DLD1 (cell line): ENCODE results near the gene ROBO1.
"Not testable (repeated sequence)": the region's sequence is repeated elsewhere in the genome, so short reads cannot be mapped to it uniquely, and the experiment has no call there.

Source experiments
- in situ Hi-C: cut with HindIII; loops from 2 replicates; pipeline ENCODE4 v1.10.0; 2017; ENCODE audit warnings: low sequenced_read_pairs

Gene ROBO1

GRCh38 chr3:79767905-79768267 is at the start of gene ROBO1:
ROBO1 (minus strand) TSS chr3:79767998.
- in situ Hi-C loops, result no loop called here

- in situ Hi-C loops, result no loop called here
These were observed 49.4 kb upstream of the ROBO1 start for GRCh38 chr3:79817224-79817623.

GRCh38 chr3:79815478-79815877 is 47.7 kb upstream of the ROBO1 start:
- in situ Hi-C loops, result no loop called here

- in situ Hi-C loops, result no loop called here
These were observed 42.8 kb upstream of the ROBO1 start for GRCh38 chr3:79810581-79810980.

DNA sequence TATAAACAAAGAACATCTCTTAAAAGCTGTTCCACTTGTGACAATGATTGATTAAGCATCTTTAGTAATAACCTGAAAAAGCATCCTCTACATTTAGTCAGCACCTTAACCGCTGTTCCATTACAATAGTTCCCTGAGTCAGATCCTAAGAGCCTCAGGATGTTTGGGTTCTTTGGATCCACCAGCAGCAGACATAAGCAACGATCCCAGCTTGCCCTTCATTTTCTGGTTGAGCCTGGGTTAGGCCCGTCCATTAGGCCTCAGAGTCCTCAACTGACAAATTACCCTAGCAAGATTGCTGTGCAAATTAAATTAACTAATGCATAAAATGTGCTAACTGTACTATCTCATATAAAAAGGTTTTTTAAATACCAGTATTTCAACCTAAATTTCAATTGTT is 42.3 kb upstream of the ROBO1 start:
- in situ Hi-C loops, result no loop called here

- in situ Hi-C loops, result no loop called here
These were observed 41.3 kb upstream of the ROBO1 start for GRCh38 chr3:79809106-79809505.

DNA sequence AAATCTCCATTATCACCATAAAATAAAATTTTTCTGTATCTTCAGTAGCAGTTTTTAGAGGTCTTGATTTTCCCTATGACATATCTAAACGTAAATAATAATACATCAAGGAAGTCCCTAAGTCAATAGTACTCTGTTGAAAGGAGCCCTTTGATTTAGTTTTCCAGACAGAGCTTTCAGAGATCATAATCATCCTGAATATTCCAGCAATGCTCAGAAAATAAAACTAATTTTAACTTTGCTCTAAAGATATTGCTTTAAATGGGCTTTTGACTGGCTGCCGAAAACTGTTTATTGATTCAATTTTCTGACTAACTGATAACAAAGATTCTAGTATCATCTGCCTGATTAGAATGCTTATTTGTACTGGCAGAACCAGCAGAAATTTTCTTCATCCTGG is 40.7 kb upstream of the ROBO1 start:
- in situ Hi-C loops, result no loop called here

GRCh38 chr3:79790177-79790576 is 22.4 kb upstream of the ROBO1 start:
- in situ Hi-C loops, result not testable (repeated sequence)

GRCh38 chr3:79773291-79773690 is 5.5 kb upstream of the ROBO1 start:
- in situ Hi-C loops, result no loop called here

GRCh38 chr3:79769229-79769628 is 1.4 kb upstream of the ROBO1 start:
- in situ Hi-C loops, result no loop called here

- in situ Hi-C loops, result no loop called here
These were observed 449 bp downstream of the ROBO1 start for GRCh38 chr3:79767194-79767904.

- in situ Hi-C loops, result no loop called here
These were observed 1.2 kb downstream of the ROBO1 start for GRCh38 chr3:79766496-79767193.

DNA sequence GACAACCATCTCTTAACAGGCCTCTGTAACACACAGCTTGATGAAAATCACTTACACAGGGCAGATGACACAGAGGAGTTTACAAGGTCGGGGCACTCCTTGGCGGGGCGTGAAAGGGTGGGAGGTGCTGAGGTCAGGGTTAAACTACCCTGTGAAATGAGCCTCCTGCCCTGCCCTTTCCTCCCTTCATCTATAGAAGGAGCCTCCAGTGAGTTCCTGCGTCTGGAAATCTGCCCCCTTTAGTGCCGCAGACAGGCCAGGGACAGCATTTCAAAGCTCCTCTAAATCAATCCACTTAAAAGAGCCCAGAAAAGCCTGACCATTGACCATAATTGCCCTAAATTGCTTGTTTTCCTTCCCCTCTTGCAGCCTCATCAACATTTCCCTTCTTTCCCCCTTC is 1.9 kb downstream of the ROBO1 start:
- in situ Hi-C loops, result no loop called here

GRCh38 chr3:79761441-79761840 is 6.4 kb downstream of the ROBO1 start:
- in situ Hi-C loops, result no loop called here

DNA sequence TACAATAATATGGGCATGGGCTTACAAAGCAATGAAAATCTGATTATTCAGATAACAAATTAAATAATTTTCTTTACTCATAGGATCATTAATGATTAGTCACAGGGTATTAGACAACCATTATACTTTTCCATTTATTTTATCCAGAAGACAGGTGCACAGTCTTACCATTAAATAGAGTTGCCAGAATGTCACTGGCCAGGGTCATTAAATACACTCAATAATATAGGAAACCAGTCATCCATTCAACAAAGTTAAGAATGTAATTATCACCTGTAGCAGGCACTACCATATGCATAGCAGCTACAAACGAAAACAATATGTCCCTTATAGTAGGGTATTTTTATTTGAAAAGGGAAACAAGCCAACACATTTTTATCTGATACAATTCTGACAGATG is 16.1 kb downstream of the ROBO1 start:
- in situ Hi-C loops, result no loop called here

DNA sequence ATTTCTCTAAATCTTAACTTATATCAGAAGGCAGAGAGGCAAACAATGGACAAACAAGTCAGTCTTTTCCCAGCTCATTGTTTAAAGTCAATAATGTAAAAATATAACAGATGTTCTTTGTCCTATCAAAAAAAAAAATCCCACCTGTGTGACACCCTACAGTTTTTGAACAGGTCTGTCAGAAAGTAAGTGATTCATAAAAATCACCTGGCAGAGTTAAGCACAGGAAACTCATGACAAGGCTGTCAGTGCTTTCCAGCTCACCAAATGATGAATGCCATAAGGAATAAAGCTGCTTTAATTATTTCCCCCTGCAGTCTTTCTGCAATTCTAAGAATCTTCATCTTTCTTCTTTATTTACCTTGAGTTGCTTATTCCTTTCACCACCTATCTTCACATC is 30.3 kb downstream of the ROBO1 start:
- in situ Hi-C loops, result no loop called here

GRCh38 chr3:79729096-79729495 is 38.7 kb downstream of the ROBO1 start:
- in situ Hi-C loops, result no loop called here

- in situ Hi-C loops, result no loop called here
These were observed 41.0 kb downstream of the ROBO1 start for GRCh38 chr3:79726786-79727185.

DNA sequence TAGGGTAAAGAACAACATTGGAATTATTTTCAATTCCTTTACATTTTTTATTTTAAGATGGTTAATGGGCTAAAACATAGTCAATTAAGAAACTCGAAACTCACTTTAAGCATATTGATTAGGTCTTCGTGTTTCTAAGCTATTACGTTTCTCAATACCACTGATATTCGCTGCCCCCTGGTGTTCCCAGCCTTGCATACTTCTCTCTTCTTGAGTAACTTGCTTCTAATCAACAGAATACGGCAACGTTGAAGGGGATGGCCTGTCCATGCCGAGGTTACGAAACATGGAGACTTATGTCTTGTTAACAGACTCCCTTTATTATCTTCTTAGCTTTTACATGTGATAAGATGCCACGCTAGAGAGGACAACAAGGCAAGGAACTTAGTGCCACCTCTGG is 43.6 kb downstream of the ROBO1 start:
- in situ Hi-C loops, result no loop called here

DNA sequence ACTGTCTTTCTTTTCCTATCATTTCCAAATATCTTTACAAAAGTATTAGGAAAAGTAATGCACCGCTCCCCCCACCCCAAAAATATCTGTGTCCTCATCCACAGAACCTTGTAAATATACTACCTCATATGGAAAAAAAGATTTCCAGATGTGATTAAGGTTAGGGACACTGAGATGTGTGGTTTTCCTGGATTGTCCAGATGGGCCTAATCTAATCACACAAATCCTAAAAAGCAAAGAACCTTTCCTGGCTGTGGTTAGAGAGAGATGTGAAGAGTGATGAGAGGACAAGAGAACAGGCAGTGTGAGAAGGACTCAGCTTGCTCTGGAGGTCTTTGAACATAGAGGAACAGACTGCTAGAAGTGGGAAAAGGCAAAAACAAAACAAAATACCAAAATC is 77.7 kb downstream of the ROBO1 start:
- in situ Hi-C loops, result no loop called here

DNA sequence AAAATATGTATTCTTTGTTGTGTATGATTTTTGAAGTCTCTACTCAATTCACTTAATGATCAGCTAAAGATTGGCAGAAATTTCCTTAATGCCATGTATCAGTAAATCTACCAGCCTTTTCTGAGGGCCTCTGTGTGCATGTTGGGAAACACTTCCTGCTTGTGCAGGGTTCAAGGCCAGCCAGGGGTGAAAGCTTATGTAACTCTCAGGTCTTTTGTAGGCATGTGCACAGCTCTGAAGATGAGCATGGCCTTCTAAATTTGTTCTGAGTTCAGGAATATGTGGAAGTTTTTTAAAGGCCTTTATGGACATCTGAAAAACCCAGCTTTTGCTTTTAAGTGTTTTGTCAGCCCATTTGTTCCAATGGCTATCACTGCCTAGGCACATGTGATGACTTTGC is 82.7 kb downstream of the ROBO1 start:
- in situ Hi-C loops, result no loop called here

DNA sequence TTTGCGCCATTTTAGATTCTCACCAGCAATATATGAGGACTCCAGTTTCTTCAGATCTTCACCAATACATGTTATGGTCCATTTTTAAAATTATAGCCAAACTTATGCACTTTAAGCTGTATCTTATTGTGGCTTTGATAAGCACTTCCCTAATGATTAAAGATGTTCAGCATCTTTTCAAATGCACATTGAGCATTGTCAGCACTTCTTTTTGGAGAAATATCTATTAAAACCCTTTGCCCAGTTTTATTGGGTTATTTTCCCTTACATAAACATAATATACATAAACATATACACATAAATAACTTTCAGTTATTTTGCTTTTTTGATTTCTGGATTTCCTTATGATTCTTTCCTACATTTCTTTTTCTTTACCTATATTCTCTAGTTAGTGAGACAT is 83.8 kb downstream of the ROBO1 start:
- in situ Hi-C loops, result no loop called here

DNA sequence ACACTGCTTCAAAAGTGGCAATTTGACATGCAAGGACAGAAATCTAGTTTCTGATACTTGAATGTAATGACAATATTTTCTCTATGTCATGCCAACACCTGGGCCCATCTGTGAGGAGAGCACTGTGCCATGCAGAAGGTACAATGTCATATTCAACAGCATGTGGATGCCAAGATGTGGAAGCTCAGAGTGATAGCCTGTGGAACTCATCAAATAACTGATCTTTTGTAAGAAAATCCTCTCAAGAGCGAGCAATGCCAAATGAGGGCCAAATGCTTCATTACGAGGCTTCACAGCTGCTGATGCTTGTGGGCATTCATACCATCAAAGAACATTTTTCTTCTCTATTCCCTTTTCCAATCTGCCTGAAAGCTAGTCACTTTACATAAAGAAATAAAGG is 95.1 kb downstream of the ROBO1 start:
- in situ Hi-C loops, result no loop called here
